ENCODE measurements around the gene CYP26B1.

CYP26B1 gene

DNA sequence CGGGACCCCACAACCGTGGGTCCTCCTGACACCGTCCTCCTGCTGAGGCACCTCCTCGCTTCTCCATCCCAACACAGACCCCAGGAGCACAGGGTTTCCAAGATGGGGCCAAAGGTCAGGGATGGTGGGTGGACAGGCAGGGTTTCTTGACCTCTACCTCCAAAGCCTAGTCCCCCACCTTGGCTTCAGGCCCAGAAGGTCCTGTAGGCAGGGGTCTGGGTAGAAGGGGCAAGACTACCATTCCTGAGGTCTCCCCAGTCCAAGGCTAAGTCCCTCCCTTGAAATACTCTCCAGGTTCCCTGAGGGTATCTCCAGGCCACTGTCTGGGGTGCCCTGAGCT lies 7.1 kb downstream of the CYP26B1 start:
- no peak for FAIRE-seq

DNA sequence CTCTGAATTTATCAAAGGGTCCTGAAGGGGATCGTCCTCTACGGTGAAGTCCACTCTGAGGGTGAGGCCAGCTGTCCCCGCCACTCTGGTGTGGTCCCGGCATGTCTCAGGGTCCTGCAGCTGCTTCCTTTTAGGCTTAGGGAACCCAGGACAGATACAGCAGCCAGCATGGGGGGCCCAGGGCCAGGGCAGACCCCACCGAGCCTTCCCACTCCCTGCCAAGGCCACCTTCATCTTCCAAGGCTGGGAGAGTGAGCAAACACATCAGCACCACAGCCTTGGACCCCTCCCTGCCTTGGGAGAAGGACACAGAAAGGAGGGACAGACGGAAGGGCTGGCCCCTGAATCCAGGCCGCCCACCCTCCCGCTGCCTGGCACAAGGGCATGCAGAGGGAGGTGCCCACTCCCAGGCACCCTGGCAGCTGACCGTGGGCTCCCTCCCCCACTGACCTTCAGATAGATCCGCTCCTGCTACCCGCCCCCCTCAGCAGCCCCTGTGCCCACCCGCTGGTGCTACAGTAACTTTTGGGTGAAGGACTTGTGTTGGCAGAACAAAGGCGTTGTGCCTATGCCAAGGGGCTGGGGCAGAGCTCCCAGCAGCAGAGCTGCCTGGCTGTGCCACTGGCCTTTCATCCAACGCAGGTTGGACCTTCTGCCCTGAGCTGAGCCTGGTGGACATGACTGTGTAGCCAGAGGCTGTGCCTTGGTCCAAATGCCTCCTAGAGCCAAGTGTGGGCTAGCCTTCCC lies 7.6 kb downstream of the CYP26B1 start:
- FAIRE-seq: no peak

DNA sequence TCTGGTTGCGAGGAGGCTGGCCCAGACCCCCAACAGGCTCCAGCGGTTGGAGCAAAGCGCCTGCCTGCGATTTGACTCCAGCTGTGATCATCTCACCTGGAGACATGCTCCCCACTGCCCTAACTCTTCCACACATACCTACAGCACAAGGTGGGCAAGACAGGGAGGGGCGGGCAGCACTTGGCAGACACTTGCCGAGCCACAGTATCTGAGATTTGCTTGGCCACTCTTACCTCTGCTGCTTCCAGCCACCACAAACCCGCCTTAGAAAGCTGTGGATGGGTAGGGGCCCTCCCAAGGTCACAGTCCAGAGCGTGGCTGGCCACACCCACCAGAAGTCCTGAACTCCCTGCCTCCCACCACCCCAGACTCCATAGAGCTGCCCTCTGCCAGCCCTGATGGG lies 8.2 kb downstream of the CYP26B1 start:
- no peak for FAIRE-seq

DNA sequence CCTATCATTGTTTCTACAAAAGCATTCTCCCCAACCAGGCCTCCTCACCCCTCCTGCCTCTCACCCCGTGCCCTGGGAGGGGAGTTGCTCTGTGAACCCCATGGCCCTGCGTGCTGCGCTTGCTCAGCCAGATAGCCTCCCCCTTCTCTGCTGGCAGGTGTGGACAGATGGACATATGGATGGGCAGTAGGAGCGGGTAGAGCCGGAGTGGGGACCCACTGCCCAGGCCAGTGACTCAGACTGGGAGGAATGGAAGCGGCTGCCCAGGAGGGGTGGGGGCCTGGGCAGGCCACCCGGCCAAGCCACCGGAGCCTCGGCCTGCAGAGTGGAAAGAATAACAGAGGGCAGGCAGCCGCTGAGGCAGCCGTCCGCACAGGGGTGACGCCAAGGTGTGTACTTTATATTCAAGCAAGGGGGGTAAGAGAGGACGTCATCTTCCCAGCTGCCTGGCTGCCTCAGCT lies 8.7 kb downstream of the CYP26B1 start:
- FAIRE-seq: no peak

DNA sequence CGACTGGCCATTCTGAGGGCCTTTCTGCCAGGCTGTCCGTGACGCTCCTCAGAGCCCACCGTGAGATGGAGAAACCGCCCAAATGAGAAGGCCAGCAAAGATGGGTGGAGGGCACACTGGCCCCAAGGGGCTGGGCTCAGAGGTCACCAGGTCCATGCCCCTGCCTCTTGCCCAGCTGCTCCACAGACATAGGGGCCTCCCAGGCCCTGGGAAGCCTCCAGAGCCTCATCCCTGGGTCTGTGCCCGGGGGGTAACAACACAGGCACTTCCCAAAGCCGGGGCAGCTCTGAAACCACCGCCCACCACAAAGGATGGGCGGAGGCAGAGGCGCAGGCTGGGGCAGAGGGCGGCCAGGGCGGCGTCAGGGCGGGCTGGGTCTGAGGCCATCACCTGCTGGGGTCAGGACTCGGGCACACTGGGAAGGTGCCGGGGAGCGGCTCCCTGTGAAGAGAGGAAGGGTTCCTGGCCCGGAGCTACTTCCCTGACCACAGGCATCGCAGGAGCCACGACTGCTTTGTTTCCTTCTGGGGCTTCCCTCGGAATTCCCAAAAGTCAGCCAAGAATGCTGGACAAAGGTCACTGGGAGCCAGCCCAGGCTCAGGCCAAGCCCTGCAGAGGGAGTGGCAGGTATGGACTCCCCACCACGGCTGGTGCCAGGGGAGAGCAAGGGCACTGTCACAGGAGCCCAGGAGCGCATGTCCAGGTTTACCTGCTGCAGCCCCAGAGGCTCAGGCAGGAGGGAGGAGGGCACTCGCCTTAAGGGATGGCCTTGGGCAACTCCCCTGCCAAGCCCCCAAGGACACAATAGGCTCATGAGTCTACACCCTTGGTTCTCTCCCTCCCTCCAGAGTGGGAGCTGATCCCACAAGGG lies 9.4 kb downstream of the CYP26B1 start:
- FAIRE-seq: no peak

DNA sequence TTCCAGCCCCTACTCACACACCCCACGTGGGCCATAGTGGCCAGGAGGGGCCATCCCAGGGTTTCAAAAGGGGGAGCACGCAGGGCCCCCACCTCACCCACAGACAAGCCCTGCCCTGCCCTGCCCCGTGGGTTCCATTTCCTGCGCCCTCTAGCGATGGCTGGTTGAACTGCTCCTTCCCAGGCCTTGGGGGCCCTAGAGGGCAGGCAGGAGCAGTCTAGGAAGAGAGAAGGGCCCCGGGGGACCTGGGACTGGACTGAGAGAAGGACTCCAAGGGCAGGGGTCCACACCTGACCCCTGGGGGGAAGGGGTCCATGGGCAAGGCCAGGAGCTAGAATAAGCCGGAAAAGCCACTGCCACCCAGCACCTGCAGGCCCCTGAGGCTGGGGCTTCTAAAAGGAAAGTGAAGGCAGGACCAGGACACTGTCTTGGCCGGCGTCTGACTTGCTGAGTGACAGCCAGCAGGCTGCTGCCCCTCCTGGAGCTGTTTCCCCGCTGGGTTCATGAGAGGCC lies 10.1 kb downstream of the CYP26B1 start:
- FAIRE-seq: no peak

GRCh38 chr2:72136933-72137497 lies 10.6 kb downstream of the CYP26B1 start:
- no peak for FAIRE-seq

- no peak for FAIRE-seq
Measured at GRCh38 chr2:72136331-72136730, 11.3 kb downstream of the CYP26B1 start.

GRCh38 chr2:72135921-72136320 lies 11.7 kb downstream of the CYP26B1 start:
- no peak for FAIRE-seq

- FAIRE-seq: no peak
Measured at GRCh38 chr2:72134997-72135800, 12.5 kb downstream of the CYP26B1 start.

GRCh38 chr2:72134408-72134996 lies 13.2 kb downstream of the CYP26B1 start:
- no peak for FAIRE-seq

DNA sequence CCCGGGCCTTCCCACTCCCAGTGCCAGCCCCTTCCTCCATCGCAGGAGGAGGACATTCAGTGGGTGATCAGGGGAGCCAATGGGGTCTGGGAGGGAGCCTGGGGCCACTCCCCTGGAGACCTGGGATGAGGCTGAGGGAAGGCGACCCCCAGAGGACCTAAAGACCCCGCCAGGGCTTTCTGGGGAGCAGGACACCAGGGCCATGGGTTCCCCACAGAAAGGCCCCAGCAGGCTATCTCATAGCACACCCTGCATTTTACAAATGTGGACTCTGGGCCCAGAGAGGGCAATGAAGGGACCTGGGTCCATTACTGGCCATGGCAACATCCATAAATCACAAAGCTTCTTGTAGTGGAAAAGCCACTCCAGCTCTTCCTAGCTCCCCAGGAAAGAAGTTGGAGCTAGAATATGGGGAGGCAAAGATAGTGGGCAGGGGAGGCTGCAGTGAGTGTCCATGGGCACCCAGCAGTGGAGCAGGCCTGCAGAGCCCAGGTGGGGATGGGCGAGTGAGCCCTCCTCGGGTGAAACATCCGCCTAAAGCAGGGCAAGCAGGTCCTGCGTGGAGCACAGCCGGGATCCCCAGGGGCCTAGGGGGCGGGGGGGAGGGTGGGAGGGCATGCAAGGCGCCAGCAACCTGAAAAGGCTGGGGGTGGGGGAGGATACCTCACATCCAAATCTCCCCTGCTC lies 13.8 kb downstream of the CYP26B1 start:
- no peak for FAIRE-seq

DNA sequence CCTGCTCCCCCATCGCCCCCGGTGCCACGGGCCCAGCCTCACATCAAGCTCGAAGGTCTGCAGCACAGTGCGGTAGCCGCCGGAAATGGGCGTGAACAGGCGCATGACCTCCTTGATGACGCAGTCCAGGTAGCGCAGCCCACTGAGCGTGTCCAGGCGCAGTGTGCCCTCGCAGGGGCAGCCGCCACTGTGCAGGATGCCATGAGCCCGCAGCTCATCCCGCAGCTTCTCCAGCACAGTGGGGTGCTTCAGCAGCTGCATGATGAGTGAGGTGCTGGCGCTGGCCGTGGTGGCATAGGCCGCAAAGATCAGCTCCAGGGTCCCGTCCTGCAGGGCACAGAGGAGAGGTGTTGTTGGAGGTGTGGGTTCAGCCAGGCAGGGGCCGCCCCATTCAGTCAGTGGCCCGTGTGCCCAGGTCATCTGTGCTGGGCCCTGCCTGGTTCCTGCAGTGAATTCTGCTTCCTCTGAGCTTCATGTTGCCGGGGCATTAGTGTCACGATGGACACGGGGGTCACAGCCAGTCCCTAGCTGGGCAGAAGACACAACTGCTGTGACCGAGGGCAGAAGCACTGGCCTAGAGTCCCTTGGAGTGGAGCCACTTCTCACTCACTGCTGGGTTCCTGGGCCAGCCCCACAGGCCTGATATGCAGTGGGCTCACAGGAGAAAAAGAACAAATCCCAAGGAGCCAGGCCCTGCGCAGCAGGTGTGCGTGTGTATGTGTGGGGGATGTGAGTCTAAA lies 14.5 kb downstream of the CYP26B1 start:
- no peak for FAIRE-seq

- FAIRE-seq: no peak
Measured at GRCh38 chr2:72131916-72132841, 15.5 kb downstream of the CYP26B1 start.

DNA sequence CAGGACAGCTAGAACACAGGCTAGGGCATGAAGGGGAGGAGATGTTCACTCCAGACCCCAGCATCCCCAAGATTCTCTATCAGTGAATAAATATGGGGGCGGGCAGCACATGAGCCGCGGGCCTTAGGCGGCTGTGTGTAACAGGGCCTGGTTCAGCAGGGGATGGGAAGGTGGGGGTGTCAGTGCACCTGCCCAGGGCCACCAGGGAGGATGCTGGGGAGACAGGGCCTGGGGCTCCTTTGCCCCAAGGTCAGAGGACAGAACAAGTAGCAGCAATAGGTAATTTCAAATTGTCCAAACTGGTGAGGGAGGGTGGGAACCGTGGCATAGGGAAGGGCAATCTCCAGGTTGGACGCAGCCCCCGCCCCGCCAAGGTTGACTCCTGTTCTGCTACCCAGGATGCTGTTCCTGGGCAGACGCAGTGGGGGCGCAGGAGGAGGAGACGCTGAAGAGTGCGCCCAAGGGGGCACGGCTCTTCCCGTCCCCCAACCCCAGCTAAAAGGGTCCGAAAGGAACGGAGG lies 16.2 kb downstream of the CYP26B1 start:
- no peak for FAIRE-seq

GRCh38 chr2:72130659-72131360 lies 16.9 kb downstream of the CYP26B1 start:
- no peak for FAIRE-seq

DNA sequence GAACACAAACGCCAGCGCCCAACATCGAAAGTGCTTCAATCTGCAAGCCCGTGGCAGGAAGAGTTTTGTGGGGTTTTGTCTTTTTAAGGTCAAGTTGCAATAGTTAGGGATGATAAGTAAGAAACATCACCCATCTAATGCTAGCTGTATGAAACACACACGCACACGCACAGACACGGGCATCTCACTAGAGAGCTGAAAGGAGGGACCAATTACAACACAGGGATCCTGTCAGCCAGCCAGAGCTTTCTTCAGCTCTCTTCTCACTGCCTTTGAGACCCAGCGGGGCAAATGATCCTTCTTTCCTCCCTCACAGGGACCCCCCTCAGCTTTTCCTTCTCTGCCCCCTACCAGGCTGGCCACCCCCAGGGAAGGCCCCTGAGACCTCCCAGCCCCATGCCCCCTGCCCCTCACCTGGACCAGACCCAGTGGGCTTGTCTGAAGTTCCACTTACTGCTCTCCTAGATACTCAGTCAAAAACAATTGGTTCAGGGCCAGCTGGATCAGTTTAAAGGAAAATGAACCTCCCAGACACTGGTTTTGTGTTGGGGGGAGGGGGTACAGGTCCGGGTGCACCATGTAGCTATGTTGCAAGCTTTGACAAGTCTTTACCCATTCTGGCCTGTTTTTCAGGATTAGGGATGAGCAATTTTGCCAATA lies 17.9 kb downstream of the CYP26B1 start:
- no peak for FAIRE-seq

GRCh38 chr2:72128843-72129227 lies 18.8 kb downstream of the CYP26B1 start:
- FAIRE-seq: no peak
